ENCODE data around the gene MPI. TPM values are rescaled to one million over a fixed set of nuclear protein-coding genes. Genes with fewer than 3 reads are reported as not detected.
"Not testable (repeated sequence)": the region's sequence is repeated elsewhere in the genome, so short reads cannot be mapped to it uniquely, and the experiment has no call there.

Gene MPI
- total RNA-seq, 4 donors from 2014 or later = 27.6 to 73.1 (median 32.5) TPM

DNA sequence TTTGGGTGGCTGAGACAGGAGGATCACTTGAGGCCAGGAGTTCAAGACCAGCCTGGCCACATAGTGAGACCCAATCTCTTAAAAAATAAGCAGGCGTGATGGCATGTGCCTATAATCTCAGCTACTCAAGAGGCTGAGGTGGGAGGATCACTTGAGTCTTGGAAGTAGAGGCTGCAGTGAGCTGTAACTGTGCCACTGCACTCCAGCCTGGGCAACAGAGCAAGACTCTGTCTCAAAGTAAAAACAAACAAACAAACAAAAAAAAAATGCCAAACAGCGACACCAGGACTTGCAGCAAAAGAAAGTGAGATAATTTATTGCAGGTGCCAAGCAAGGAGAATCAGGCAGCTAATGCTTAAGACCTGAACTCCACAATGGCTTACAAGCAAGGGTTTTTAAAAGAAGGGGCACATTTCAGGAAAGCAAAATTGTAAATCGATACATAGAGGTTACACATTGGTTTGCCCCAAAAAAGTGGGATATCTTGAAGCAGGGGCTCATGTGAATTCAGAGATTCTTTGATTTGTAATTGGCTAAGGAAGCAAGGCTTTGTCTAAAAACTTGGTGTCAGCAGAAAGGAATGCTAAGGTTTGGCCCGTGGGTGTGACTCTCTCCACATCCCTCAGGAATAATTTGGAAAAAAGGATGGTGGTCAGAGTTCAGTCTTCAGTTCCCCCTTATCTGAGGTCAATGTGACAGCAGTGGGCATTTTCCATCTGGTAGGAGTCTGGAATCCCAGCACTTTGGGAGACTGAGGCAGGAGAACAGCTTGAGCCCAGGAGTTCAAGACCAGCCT is 5.2 kb upstream of the MPI start:
- no peak overlapping the region for H3K4me3 ChIP-seq (ENCODE audit: low read depth, poor library complexity, severe bottlenecking)
- no peak for TF ChIP-seq POLR2A (IDR thresholded peaks at IDR 0.05)
- TF ChIP-seq, protein P1, sequence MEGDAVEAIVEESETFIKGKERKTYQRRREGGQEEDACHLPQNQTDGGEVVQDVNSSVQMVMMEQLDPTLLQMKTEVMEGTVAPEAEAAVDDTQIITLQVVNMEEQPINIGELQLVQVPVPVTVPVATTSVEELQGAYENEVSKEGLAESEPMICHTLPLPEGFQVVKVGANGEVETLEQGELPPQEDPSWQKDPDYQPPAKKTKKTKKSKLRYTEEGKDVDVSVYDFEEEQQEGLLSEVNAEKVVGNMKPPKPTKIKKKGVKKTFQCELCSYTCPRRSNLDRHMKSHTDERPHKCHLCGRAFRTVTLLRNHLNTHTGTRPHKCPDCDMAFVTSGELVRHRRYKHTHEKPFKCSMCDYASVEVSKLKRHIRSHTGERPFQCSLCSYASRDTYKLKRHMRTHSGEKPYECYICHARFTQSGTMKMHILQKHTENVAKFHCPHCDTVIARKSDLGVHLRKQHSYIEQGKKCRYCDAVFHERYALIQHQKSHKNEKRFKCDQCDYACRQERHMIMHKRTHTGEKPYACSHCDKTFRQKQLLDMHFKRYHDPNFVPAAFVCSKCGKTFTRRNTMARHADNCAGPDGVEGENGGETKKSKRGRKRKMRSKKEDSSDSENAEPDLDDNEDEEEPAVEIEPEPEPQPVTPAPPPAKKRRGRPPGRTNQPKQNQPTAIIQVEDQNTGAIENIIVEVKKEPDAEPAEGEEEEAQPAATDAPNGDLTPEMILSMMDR (IDR thresholded peaks at IDR 0.05) = no peak
- WGBS, 2 donors = 63 to 74% methylated on average over 4 of the region's 4 CpGs
- intact Hi-C loops (cut with DNase I; ENCODE audit: low total_unique reads) = no loop called here
- DNase-seq (ENCODE audit: low spot score in 2 of 2) = no peak

DNA sequence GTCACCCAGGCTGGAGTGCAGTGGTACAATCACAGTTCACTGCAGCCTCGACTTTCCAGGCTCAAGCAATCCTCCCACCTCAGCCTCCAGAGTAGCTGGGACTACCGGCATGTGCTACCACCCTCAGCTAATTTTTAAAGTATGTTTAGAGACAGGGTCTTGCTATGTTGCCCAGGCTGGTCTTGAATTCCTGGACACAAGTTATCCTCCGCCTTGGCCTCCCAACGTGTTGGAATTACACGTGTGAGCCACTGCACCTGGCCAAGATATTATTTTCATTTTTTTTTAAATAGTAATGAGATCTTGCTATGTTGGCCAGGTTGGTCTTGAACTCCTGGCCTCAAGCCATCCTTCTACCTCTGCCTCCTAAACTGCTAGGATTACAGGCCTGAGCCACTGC is 4.4 kb upstream of the MPI start:
- no peak for DNase-seq (ENCODE audit: low spot score in 2 of 2)
- TF ChIP-seq, protein P1 (IDR thresholded peaks at IDR 0.05) = no peak
- H3K4me3 ChIP-seq (ENCODE audit: low read depth, poor library complexity, severe bottlenecking) = no peak overlapping the region
- intact Hi-C loops (cut with DNase I; ENCODE audit: low total_unique reads) = no loop called here
- WGBS, 2 donors = 94 to 96% methylated on average over 5 of the region's 5 CpGs

DNA sequence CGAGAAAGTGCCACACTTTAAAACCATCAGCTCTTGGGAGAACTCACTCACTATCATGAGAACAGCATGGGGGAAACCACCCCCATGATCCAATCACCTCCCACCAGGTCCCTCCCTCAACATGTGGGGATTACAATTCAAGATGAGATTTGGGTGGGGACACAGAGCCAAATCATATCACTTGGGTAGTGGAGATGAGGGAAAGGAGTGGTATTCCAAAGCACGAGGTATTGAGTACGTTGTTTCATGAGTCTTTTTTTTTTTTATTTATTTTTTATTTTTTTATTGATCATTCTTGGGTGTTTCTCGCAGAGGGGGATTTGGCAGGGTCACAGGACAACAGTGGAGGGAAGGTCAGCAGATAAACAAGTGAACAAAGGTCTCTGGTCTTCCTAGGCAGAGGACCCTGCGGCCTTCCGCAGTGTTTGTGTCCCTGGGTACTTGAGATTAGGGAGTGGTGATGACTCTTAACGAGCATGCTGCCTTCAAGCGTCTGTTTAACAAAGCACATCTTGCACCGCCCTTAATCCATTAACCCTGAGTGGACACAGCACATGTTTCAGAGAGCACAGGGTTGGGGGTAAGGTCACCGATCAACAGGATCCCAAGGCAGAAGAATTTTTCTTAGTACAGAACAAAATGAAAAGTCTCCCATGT is 2.2 kb upstream of the MPI start:
- H3K4me3 ChIP-seq (ENCODE audit: low read depth, poor library complexity, severe bottlenecking); DNase-seq (ENCODE audit: low spot score in 2 of 2); intact Hi-C loops (cut with DNase I; ENCODE audit: low total_unique reads): not testable (repeated sequence)
- 82 to 89% methylated on average over 10 of the region's 10 CpGs for WGBS, 2 donors

DNA sequence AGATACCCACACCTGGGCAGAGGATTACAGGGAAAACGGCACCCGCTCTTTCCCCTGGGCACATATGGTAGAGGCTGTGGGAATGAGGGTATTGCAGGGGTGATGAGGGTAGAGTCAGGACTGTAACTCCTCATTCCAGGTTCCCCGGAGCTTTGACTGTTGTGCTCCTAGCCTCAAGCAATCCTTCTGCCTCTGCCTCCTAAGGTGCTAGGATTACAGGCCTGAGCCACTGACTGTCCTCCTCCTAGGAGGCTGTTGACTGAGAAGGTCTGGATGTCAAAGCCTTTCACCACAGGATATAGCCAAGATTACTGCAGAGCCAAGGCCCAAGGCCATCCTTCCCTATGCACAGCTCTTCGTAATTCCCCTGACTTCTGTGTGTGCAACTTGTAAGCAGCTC is 1.1 kb upstream of the MPI start:
- intact Hi-C loops (cut with DNase I; ENCODE audit: low total_unique reads) = no loop called here
- no peak for DNase-seq (ENCODE audit: low spot score in 2 of 2)
- TF ChIP-seq, protein P1 (IDR thresholded peaks at IDR 0.05) = no peak
- TF ChIP-seq POLR2A (IDR thresholded peaks at IDR 0.05) = no peak
- 90 to 94% methylated on average over 4 of the region's 4 CpGs for WGBS, 2 donors
- H3K4me3 ChIP-seq (ENCODE audit: low read depth, poor library complexity, severe bottlenecking) = no peak overlapping the region

DNA sequence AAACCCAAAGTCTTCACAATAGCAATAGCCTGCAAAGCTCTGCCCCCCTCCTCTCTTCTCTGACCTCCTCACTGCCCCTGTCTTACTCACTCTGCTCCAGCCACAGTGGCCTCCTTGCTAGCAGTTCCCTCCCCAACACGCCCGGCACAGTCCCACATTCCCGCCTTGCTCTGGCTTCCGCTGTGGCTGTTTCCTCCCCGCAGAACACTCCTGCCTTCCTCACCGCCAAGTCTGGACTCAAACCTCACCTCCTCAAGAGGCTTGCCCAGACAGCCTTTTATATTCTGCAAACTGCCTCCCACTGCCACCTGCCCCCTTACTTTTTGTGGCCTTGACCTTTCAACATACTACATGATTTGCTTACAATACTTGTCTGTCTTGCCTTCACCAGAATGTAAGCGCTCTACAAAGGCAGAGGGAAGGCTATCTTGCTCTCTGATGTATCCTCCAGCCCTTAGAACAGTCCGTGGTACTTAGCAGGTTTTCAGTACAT is 406 bp upstream of the MPI start:
- WGBS, 2 donors = 19 to 22% methylated on average over 8 of the region's 8 CpGs
- intact Hi-C loops (cut with DNase I; ENCODE audit: low total_unique reads) = no loop called here
- H3K4me3 ChIP-seq (ENCODE audit: low read depth, poor library complexity, severe bottlenecking) = peak overlapping the region; percentile 74
- DNase-seq (ENCODE audit: low spot score in 2 of 2) = no peak
- no peak for TF ChIP-seq POLR2A (IDR thresholded peaks at IDR 0.05)
- TF ChIP-seq, protein P1 (IDR thresholded peaks at IDR 0.05) = no peak

DNA sequence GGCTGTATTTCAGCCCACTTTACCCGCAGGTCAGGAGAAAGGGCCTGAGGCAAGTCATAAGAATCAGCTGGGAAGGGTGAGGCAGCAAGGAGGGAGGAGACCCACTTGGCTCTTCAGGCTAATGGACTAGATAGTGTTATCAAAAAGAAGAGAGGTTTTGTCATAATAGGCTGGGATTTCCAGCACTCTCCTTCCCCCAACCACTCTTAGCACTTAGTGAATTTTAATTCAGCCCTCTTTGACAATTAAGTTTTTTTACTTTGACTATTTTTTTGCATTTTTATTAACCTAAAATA is 771 bp downstream of the MPI start:
- intact Hi-C loops (cut with DNase I; ENCODE audit: low total_unique reads) = loop anchor here (10.0 kb wide), 1 partner anchor 46 kb away; the partner anchor contains the start of gene ULK3
- 7 to 9% methylated on average over 1 of the region's 1 CpG for WGBS, 2 donors
- peak overlapping the region; percentile 74 for H3K4me3 ChIP-seq (ENCODE audit: low read depth, poor library complexity, severe bottlenecking)
- no peak for TF ChIP-seq POLR2A (IDR thresholded peaks at IDR 0.05)
- TF ChIP-seq, protein P1 (IDR thresholded peaks at IDR 0.05) = no peak
- no peak for DNase-seq (ENCODE audit: low spot score in 2 of 2)

All from lower leg skin (tissue), 4 donors.